GM18858 (cell line): ENCODE data around the gene TSEN54.
A peak's percentile ranks its signal among the peaks of the same experiment; 100 is the strongest.
"Not testable (repeated sequence)": the region's sequence is repeated elsewhere in the genome, so short reads cannot be mapped to it uniquely, and the experiment has no call there.

Experiments
- ATAC-seq: cut with Tn5 transposase; IDR thresholded peaks from one replicate; pipeline ENCODE4 v1.9.1; 2021; ENCODE audit not compliant: unreplicated experiment

The TSEN54 gene

DNA sequence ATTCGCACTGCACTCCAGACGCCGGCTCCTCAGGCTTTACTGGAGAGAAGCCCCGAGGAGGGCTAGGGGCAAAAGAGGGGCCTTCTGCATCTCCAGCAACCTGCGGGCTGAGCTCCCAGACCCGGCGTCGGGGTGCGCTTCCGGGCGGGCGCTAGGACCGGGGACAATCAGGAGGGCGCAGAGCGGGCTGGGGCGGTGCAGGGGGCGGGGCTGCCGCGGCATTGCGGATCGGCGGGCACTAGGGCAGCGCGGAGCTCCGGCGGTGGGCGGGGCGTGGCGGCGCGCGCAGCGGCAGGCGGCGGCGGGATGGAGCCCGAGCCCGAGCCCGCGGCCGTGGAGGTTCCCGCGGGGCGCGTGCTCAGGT, at the start of gene TSEN54:
TSS of gene TSEN54 (plus strand) at position 274 of the 364 bp plus-strand sequence. CDS start at position 307, 33 bp downstream.
- peak; percentile 50 for ATAC-seq

DNA sequence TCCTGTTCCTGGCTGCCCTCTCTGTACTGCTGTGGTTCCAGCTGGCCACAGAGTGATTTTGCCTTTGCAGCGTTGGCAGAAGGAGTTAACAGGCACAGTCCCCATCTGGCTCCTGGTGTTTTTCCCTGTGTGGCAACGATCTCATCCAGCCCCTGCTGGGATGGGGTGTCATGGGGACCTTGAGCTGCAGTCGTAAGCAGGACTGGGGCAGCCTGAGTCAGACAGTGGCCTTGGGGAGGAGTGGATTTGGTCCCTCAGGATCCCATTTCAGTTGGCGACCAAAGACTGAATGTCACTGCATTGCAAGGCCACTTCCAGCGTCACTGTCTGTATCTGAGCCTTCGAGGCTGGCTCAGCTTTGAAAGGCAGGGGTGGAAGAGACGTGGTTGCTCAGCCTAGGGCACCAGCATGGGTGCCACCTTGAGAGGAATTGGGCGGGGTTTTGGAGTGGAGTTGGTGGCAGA, 48.0 kb upstream of the TSEN54 start:
- ATAC-seq: no peak

DNA sequence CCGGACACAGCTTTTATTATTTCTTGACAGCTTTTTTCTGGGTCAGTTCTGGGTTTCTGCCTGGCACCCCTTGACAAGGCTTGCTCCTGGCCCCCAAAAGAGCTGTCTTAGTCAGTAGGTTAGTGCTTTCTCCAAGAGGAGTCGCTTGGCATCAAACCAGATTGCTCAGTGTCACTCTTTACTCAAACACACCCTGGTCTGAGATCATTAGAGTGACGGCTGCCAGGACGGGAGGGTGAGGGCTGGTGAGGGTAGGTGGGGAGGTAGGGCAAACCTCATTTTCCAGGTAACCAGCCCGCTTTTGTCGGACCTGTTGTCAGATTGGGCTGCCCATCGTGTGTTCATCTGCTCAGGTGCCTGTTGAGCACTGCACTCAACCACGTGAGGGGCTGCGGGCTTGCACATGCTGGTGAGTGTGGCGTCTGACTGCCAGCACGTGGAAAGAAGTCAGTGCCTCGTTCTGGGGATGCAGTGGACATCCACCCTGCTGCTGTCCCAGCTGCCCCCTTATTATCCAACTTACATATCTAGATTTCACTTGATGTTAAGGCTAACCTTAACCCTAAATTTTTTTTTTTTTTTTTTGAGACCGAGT, 47.5 kb upstream of the TSEN54 start:
- no peak for ATAC-seq

DNA sequence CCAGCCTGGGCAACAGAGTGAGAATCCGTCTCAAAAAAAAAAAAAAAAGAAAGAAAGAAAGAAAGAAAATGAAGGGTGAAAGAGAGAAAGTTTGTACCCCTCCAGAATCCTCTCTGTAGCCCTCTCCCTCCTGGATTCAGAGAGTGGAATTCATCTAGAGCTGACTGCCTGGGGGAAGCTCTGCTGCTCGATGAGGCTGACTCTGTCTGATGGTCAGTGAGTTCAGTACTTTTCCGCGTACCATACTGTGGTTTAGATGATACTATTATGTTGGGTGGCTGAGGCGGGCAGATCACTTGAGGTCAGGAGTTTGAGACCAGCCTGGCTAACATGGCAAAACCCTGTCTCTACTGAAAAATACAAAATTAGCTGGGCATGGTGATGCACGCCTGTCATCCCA, 45.1 kb upstream of the TSEN54 start:
- ATAC-seq: no peak

DNA sequence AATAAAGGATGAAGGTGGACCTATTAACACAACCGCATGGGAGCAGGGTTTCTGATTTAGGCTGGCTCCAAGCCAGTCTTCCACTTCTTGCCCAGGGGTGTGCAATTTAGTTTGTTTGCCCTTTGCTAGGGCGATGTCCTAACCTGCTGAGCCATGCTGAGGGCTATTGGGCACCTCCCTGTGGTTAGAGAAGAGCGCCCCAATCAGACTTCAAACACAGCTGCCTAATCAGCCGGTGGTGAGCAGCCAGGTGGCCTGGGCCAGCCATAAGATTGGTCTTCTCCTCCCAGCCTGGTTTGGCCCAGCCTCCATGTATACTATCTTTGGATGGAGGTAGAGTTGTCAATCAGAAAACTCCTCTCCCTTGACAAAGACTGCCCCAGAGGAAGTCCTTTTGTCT, 44.2 kb upstream of the TSEN54 start:
- ATAC-seq: no peak

DNA sequence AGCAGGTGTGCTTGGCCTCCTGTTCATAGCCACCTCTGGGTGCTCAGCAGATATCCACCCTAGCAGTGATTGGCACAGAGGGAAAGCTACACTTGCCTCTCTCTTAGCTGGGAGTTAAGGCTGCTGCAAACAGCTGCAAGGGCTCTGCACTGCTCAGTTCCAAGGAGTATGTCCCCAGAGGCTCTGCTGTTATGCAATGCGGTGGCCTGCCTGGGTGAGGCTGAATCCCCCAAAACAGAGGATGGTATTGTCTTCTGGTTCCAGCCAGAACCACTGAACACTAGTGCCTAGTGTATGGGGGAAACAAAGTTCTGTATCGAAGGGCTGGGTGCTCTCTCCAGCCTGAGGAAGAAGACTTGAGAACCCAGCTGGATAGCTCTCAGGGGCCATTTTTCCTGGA, 43.1 kb upstream of the TSEN54 start:
- no peak for ATAC-seq

DNA sequence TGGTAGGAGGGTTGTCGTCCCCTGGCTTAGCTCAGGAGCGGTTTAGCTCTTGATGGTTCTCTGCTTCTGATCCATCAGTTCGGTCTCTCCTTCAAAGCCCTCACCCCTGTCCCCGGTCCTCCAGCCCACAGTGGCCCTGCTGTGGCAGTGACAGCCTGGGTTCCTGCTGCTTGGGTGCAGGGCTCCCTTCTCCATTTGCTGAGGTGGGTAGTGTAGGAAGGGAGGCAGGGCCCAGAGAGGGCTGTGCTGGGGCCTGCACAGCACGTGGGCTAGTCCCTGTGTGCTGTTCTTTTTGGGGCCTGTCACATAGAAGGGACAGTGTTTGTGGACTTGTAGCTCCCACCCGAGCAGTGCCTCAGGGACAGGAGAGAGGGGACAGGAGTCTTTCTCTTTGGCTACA, 41.6 kb upstream of the TSEN54 start:
- ATAC-seq: no peak

DNA sequence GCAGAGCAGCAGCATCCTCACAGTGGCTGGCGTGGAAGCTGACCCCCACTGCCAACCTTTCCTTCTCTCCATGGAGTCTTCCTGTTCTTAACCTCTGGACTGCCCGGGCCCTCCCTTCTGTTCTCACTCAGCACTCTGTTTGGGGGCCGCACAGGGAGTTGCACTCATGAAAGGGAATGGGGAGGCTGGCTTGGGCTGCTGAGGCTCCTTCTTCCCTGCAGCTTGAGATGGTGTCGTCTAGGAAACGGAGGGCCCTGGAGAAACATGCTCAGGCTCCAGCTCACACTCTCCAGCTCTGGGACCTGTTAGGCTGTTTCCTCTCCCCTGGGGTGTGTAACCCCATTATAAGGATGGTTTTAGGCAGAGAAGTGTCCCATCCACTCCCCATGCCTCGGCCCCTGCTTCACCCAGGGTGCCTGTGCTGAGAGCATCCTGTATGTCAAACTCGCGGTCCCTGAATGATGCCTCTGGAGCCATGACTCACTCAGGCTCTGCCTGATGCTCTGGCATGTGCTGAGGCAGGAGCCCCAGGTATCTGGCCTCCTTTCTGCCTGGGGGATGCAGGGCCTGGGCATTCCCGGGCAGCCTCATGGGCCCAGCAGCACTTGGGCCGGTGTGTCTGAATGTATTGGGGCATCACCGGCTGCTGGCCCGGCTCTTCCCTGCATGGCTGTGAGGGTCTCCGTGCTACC, 41.0 kb upstream of the TSEN54 start:
- no peak for ATAC-seq

DNA sequence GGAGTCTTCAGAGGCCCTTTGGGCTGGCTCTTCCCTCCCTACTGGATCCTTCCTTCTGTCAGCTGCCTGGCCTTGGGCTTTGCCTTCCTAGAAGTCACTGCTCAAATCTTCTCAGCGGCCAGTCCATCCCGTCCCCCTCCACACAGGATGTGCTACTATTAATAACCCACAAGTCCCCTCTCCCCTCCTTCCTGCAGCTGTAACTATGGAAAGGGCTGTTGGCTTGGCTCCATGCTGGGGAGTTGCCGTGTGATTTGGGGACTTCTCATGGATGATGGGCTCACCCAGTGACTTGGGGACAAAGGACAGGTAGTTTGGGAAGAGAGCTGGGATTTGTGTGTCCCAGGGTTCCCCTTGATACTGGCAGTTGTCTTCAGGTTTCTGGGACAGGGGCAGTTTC, 40.5 kb upstream of the TSEN54 start:
- no peak for ATAC-seq

DNA sequence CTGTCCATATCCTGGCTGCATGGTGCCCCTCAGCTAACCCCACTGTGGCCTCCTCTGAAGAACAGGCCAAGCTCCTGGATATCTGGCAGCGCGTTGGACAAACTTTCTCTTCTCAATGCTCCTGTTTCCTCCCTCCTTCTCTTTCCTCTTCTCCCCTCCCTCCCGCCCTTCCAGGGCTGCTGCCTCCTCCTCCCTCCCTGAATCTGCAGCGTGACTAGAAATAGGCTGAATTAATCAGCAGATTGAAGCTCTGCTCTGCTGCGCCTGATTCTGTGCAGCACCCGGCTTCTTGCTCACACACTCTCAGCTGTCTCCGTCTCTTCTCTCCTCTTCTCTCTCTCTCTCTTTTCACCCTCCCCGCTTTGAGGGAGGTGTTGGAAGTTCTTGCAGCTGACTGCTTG, 40.1 kb upstream of the TSEN54 start:
- no peak for ATAC-seq

DNA sequence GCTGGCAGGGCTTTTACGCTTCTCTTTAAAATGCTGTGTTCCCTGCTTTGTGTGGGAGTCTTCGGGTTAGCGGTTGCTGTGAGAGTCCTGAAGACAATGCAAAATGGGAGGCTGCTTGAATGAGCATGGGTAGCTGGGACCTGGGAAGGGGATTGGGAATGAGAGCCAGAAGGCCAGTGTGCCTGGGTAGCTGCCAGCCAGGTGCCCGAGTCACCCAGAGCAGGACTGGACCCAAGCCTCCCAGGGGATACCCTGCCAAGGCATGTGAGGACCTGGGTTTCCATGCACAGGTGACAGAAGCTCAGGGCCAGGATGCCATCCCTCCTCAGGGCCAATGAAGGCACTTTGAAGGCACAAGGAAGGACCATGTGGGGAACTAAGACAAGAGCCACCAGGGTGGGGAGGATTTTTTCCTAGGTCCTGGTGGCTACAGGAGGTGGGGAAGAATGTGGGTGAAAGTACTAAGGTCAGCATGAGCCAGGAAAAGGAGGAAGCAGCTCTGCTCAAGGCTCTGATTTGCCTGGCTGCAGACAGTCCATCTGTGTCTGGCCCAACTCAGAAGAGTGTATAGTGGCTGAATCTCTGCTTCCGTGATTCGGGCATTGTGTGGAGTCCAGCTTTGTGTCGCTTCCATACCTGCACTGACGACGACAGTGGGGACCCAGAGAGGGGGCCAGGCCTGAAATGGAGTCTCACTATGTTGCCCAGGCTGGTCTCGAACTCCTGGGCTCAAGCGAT, 39.4 kb upstream of the TSEN54 start:
- no peak for ATAC-seq

DNA sequence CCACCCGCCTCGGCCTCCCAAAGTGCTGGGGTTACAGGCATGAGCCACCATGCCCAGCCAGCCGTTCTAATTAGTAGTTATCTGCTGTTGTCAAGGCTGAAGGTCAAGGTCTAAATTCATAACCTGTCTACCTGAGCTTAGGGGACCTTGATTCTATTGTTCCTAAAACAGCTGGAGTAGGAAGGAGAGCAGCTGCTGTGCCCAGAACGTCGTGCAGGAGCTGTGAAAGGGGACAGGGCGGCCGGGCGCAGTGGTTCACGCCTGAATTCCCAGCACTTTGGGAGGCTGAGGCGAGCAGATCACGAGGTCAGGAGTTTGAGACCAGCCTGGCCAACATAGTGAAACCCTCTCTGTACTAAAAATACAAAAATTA, 38.9 kb upstream of the TSEN54 start:
- not testable (repeated sequence) for ATAC-seq

DNA sequence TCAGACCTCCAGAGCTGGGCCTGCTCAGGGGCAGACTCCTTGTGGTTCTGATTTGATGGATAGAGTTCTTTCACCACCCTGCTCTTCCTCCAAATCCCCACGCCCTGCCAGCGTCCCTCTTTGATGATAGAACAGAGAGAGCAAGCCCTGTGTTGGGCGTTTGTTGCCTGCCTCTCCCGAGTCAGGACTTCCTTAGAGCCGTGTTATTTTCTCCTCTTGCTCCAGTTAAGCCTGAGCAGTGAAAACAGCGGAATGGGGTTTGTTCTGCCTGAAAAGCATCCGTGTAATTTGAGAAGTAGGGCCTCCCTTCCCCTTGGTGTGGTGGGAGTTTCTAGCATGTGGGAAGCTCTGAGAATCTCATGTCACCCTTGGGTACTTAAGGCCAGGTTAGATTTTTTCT, 37.8 kb upstream of the TSEN54 start:
- ATAC-seq: no peak

DNA sequence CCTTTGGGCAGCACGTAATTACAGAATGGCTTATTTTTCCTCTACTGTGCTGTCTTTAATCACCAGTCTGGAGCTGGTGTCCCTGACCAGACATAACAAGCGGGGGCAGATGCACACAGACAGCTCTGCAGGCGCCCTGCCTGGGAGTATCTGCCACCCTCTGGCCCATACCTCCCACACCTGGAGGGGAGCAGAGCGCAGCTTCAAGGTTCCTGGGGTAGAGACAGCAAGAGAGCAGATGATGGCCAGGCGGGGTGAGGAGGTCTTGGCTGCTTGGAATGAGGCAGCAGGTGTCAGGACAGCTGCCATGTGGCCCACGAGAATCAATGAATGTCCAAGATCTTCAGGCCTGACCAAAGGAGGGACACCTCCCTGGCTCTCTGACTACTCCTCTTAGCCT, 36.0 kb upstream of the TSEN54 start:
- no peak for ATAC-seq

DNA sequence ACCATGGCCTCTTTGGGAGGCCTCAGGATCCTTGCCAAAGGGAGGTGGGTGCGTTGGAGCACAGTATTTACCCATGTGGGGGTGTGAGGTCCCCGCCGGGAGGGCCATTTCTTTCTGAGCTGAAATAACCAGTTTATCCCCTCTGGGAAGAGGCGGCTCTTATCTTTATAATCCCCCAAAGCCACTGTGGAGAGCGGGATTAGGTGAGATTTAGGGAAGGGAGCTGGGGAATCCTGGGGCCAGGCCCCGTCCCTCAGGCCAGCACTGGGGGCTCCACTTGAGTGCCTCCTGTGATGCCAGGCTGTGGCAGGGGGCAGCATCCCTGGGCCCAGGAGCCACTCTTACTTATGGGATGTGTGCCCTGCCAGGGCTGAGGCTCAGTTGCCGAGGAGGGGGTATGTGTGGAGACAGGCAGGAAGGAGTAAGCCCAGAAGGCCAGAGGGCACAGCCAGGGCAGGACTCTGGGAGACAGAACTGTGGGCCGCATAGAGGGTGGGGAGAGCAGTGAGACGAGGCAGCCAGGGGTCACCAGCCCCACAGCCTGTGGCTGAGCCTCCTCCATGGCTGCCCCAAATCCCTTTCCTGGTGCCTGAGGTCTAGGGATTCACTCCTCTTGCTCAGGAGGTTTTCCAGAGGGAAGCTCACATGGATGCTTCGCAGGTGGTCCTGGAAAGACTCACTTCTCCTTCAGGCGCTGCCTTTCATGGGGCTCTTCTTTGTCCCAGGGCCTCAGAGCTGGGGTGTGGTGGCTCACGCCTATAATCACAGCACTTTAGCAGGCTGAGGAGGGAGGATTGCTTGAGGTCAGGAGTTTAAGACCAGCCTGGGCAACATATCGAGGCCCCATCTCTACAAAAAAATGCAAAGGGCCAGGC, 34.9 kb upstream of the TSEN54 start:
- no peak for ATAC-seq

DNA sequence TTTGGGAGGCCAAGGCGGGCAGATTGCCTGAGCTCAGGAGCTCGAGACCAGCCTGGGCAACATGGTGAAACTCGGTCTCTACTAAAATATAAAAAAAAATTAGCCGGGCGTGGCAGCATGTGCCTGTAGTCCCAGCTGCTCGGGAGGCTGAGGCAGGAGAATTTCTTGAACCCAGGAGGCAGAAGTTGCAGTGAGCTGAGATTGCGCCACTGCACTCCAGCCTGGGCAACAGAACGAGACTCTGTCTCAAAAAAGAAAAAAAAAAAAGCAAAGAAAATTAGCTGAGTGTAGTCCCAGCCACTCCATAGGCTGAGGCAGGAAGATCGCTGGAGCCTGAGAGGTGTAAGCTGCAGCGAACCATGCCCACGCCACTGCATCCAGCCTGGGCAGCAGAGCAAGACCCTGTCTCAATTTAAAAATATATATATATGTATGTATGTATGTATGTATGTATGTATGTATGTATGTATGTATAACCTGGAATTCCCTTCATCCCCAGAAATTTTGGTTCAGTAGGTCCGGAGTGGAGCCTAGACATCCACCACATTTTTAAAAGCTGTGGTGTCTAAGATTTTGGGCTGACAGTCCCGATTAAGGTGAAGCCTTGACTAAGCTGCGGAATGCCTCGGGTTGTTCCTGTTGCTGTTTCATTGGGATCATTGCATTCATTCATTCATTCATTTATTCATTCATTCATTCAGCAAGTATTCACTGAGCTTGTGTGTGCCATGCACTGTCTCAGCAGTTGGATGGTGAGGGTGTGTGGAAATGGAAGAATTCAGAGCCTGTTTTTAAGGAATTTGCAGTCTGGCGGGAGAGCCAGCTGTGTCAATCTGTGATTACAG, 34.0 kb upstream of the TSEN54 start:
- ATAC-seq: no peak

DNA sequence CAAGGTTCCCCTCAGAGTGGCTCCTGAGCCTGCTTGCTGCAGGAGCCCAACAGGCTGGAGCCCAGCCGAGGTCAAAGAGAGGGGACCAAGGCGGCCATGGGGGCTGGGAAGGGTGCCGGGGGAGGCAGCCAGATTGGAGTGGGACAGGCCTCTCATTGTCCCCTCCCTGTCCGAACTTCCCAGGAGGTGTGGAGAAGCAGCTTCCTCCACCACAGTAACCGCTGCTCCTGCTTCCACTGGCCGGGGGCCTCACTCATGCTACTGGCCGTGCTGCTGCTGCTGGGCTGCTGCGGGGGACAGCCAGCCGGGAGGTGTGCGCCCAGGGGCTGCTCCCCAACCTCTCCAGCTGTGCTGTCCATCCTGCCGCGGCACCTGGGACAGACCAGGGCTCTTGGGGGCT, 30.6 kb upstream of the TSEN54 start:
- no peak for ATAC-seq

DNA sequence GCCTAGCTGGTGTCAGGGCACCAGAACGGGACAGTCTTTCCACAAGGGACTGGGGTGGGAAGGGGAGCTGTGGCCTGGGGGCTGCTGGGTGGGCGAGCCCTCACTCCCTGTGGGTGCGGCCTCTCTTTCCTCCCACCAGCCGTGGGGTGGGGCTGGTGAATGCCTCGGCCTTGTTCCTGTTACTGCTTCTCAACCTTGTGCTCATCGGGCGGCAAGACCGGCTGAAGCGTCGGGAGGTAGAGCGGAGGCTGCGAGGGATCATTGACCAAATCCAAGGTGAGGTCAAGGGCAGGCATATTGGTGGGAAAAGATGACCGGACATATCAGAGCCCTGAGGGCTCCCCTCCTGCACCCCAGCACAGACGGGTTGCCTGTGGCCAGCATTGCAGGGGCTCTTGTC, 30.2 kb upstream of the TSEN54 start:
- no peak for ATAC-seq

DNA sequence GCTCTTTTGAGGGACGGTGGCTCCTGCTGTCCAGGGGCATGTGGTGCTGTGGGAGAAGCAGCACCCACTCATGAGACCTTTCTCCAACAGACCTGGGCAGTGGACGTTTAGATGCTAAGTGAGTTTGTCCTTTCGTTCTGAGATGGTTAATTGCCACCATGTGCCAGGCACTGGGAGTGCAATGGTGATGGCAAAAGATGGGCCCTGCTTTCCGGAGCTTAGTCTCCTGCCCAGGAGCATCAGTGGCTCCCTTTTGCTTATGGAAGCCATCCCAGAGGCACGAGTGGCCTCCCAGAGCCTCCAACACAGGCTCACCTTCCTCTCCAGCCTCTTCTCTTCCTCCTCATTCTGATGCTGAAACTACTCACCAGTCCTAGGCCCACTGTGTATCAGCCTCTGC, 29.4 kb upstream of the TSEN54 start:
- ATAC-seq: no peak

DNA sequence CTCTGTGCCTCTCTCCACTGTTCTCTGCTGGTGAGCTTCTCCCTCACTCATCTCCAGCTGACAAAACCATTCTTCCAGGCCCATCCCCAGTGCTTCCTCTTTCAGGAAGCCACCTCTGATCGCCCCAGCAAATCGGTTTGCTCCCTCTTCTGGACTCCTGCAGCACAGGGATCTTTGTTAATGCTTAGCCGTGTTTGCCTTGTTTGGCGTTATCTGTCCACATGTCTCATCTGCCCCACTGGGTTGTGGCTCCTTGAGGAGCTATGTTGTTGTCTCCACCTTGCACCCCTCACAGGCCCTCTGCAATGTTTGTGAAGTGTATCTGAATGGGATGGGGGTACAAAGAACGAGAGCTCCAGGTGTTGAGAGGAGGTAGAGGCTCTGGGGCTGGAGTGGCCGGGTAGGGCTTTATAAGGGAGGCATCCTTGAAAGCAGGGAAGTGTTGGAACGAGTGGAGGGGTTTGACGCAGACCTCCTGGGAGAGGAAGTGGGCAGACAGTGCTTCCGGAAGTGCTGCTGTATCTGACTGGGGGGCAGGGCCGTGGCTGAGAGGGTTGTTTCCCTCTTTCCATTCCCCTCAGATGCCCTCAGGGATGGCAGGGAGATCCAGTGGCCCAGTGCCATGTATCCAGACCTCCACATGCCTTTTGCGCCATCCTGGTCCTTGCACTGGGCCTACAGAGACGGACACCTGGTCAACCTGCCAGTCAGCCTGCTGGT, 28.8 kb upstream of the TSEN54 start:
- no peak for ATAC-seq
